H1 (cell line): Measurements from ENCODE around the gene PYGL. TPM values are rescaled to one million over a fixed set of nuclear protein-coding genes. Genes with fewer than 3 reads are reported as not detected.

Experiments
- CTCF ChIA-PET: fragments of 300-600 bp; sonication (Branson Sonifier 250); formaldehyde crosslinking; loops from one replicate; lab custom pipeline; 2021; ENCODE audit not compliant: partially characterized antibody; lab: Charles Lee
- POLR2A ChIA-PET: fragments of 300-600 bp; sonication (Branson Sonifier 250); formaldehyde crosslinking; loops from one replicate; lab custom pipeline; 2021; ENCODE audit warnings: inconsistent platforms; ENCODE audit not compliant: partially characterized antibody; lab: Charles Lee
- DNase-seq, 2 experiments: peaks; one replicate each; pipeline versions ENCODE4 v3.0.0 to v3.0.0-alpha.2; 2010 to 2022; ENCODE audit warnings: low spot score in 2 of 2, low read depth in 1 of 2, mixed read lengths in 1 of 2
- FAIRE-seq: peaks from 2 replicates; lab custom pipeline; 2011; peaks lifted over from hg19 to GRCh38; lab: Jason Lieb, UNC
- H2AFZ ChIP-seq: 2 replicates; pipeline ENCODE4 v1.8.1; 2012; ENCODE audit warnings: low read length, inconsistent platforms
- H2AK5ac ChIP-seq: 2 replicates; pipeline ENCODE4 v1.6.1; 2013; ENCODE audit warnings: low read depth, low read length
- H2BK120ac ChIP-seq: replicated peaks from 2 replicates; pipeline ENCODE3; 2013; ENCODE audit warnings: low read depth, low read length, inconsistent platforms
- H2BK12ac ChIP-seq: 2 replicates; pipeline ENCODE4 v1.6.1; 2013; ENCODE audit warnings: low read depth, low read length
- H2BK15ac ChIP-seq: 2 replicates; pipeline ENCODE4 v1.6.1; 2013; ENCODE audit warnings: low read length
- H2BK20ac ChIP-seq: 2 replicates; pipeline ENCODE4 v1.6.1; 2013; ENCODE audit warnings: low read length
- H2BK5ac ChIP-seq: 2 replicates; pipeline ENCODE4 v1.6.1; 2013; ENCODE audit warnings: low read depth, low read length
- H3K14ac ChIP-seq: 2 replicates; pipeline ENCODE4 v1.6.1; 2013; ENCODE audit warnings: inconsistent platforms; ENCODE audit not compliant: insufficient read length
- H3K18ac ChIP-seq: 2 replicates; pipeline ENCODE4 v1.6.1; 2013; ENCODE audit warnings: low read length; ENCODE audit errors: extremely low read depth
- H3K23ac ChIP-seq: 2 replicates; pipeline ENCODE4 v1.6.1; 2013; ENCODE audit warnings: inconsistent platforms; ENCODE audit not compliant: insufficient read length
- H3K23me2 ChIP-seq: 2 replicates; pipeline ENCODE4 v1.6.1; 2013; ENCODE audit warnings: low read depth, low read length
- H3K27ac ChIP-seq: 2 replicates; pipeline ENCODE4 v1.6.1; 2011; ENCODE audit warnings: low read depth, low read length, inconsistent platforms
- H3K27me3 ChIP-seq, 4 experiments: replicated peaks in 1 of 4; 1 replicate in 1 of 4; 2 replicates in 3 of 4; pipeline versions ENCODE4 v1.6.1 to v1.8.1; 2011 to 2013; ENCODE audit warnings: low read length in 3 of 4, mild to moderate bottlenecking in 3 of 4, inconsistent platforms in 2 of 4, mixed read lengths in 2 of 4, moderate library complexity in 1 of 4; ENCODE audit not compliant: control insufficient read depth in 3 of 4, insufficient read depth in 3 of 4; ENCODE audit errors: extremely low read depth in 1 of 4
- H3K36me3 ChIP-seq, 4 experiments: 2 replicates each; pipeline versions ENCODE4 v1.6.1 to v1.8.1; 2011 to 2013; ENCODE audit warnings: mild to moderate bottlenecking in 4 of 4, low read length in 3 of 4, moderate library complexity in 2 of 4, control low read depth in 1 of 4, inconsistent platforms in 1 of 4; ENCODE audit not compliant: insufficient read depth in 4 of 4, control insufficient read depth in 2 of 4
- H3K4ac ChIP-seq: replicated peaks from 2 replicates; pipeline ENCODE3; 2013; ENCODE audit warnings: low read length, low read depth, mixed read lengths, inconsistent platforms; ENCODE audit not compliant: insufficient read length
- H3K4me1 ChIP-seq, 4 experiments: replicated peaks in 1 of 4; 1 replicate in 1 of 4; 2 replicates in 3 of 4; pipeline versions ENCODE4 v1.6.1 to v1.8.1; 2011 to 2013; ENCODE audit warnings: low read length in 3 of 4, inconsistent platforms in 2 of 4, mixed read lengths in 1 of 4; ENCODE audit not compliant: insufficient read depth in 4 of 4, control insufficient read depth in 3 of 4
- H3K4me2 ChIP-seq, 2 experiments: 2 replicates each; pipeline versions ENCODE4 v1.6.1 to v1.8.1; 2011 to 2013; ENCODE audit warnings: low read depth in 2 of 2, low read length in 2 of 2, control low read depth in 1 of 2, inconsistent platforms in 1 of 2, mild to moderate bottlenecking in 1 of 2; ENCODE audit not compliant: insufficient read depth in 1 of 2
- H3K4me3 ChIP-seq, 4 experiments: fragments of 200-600, 300-600 bp in 1 of 4; sonication (generic), shearing (Covaris generic), sonication (Bioruptor Twin) in 1 of 4; 2 replicates each; pipeline versions ENCODE4 v1.5.1 to v1.8.1; 2011 to 2016; ENCODE audit warnings: low read length in 4 of 4, low read depth in 3 of 4, control low read depth in 2 of 4, inconsistent platforms in 2 of 4, mild to moderate bottlenecking in 2 of 4, mixed read lengths in 1 of 4, moderate library complexity in 1 of 4; ENCODE audit not compliant: insufficient read depth in 2 of 4; ENCODE audit errors: extremely low read depth in 1 of 4
- H3K56ac ChIP-seq: replicated peaks from 2 replicates; pipeline ENCODE3; 2013; ENCODE audit warnings: low read depth, mild to moderate bottlenecking, mixed read lengths, low read length, inconsistent platforms; ENCODE audit not compliant: insufficient read length
- H3K79me1 ChIP-seq: 2 replicates; pipeline ENCODE4 v1.6.1; 2013; ENCODE audit warnings: low read depth, low read length, control low read depth
- H3K79me2 ChIP-seq, 2 experiments: 2 replicates each; pipeline versions ENCODE4 v1.6.1 to v1.8.1; 2012 to 2013; ENCODE audit warnings: low read length in 2 of 2, mild to moderate bottlenecking in 2 of 2, inconsistent platforms in 1 of 2; ENCODE audit not compliant: insufficient read depth in 2 of 2, control insufficient read depth in 1 of 2
- H3K9ac ChIP-seq, 4 experiments: replicated peaks in 1 of 4; 1 replicate in 1 of 4; 2 replicates in 3 of 4; pipeline versions ENCODE4 v1.6.1 to v1.8.1; 2011 to 2013; ENCODE audit warnings: low read depth in 3 of 4, low read length in 3 of 4, control low read depth in 2 of 4, mild to moderate bottlenecking in 2 of 4, moderate library complexity in 2 of 4, inconsistent platforms in 1 of 4; ENCODE audit errors: extremely low read depth in 1 of 4
- H3K9me3 ChIP-seq, 2 experiments: 2 replicates each; pipeline versions ENCODE4 v1.6.1 to v1.8.1; 2012 to 2013; ENCODE audit warnings: mild to moderate bottlenecking in 2 of 2, moderate library complexity in 2 of 2, control low read depth in 1 of 2, inconsistent platforms in 1 of 2, low read depth in 1 of 2, low read length in 1 of 2, mixed read lengths in 1 of 2; ENCODE audit not compliant: insufficient read depth in 2 of 2
- H4K20me1 ChIP-seq, 2 experiments: replicated peaks in 1 of 2; 2 replicates each; pipeline versions ENCODE3 to v1.8.1; 2011 to 2013; ENCODE audit warnings: inconsistent platforms in 2 of 2, low read length in 2 of 2, mild to moderate bottlenecking in 1 of 2; ENCODE audit not compliant: insufficient read depth in 2 of 2, control insufficient read depth in 1 of 2
- H4K5ac ChIP-seq: 2 replicates; pipeline ENCODE4 v1.6.1; 2013; ENCODE audit warnings: low read length, low read depth, mixed read lengths, inconsistent platforms; ENCODE audit not compliant: insufficient read length
- H4K8ac ChIP-seq: 2 replicates; pipeline ENCODE4 v1.8.0; 2013; ENCODE audit warnings: mild to moderate bottlenecking, moderate library complexity, low read length, inconsistent platforms; ENCODE audit not compliant: insufficient read depth; ENCODE audit errors: extremely low read depth
- H4K91ac ChIP-seq: replicated peaks from 2 replicates; pipeline ENCODE3; 2013; ENCODE audit warnings: low read length, mixed read lengths, inconsistent platforms; ENCODE audit not compliant: insufficient read length
- CREB1 ChIP-seq: IDR thresholded peaks from 2 replicates; pipeline ENCODE4 v1.6.1; 2012; ENCODE audit warnings: inconsistent platforms
- EP300 ChIP-seq, 2 experiments: IDR thresholded peaks; 1 replicate in 1 of 2; 2 replicates in 1 of 2; pipeline ENCODE4 v1.6.1; 2011 to 2012; ENCODE audit warnings: low read depth in 2 of 2, low read length in 2 of 2, mild to moderate bottlenecking in 2 of 2, borderline replicate concordance in 1 of 2, inconsistent platforms in 1 of 2, moderate library complexity in 1 of 2
- NRF1 ChIP-seq: IDR thresholded peaks from 2 replicates; pipeline ENCODE4 v1.6.1; 2011; ENCODE audit warnings: mild to moderate bottlenecking, low read depth, low read length, improper control_type of control experiment
- PHF8 ChIP-seq: fragments of 200-600 bp; sonication (generic); conservative IDR thresholded peaks from 2 replicates; pipeline ENCODE4 v1.7.1; 2012; ENCODE audit warnings: low read depth, mild to moderate bottlenecking, inconsistent platforms, low read length, moderate library complexity
- POLR2AphosphoS5 ChIP-seq: IDR thresholded peaks from 2 replicates; pipeline ENCODE4 v1.6.1; 2011; ENCODE audit warnings: low read depth, low read length
- SRF ChIP-seq: IDR thresholded peaks from 2 replicates; pipeline ENCODE4 v1.6.1; 2011; ENCODE audit warnings: mild to moderate bottlenecking, low read depth, low read length, moderate library complexity
- WGBS, 2 experiments: shearing (Covaris generic) in 1 of 2; methylation state at CpG; one replicate each; pipeline versions ENCODE4 v1.1.6 to v1.1.7; 2013 to 2015; ENCODE audit warnings: low lambda C conversion rate in 2 of 2, mixed read lengths in 2 of 2, inconsistent platforms in 1 of 2, low coverage in 1 of 2, missing lambda C conversion rate in 1 of 2; ENCODE audit not compliant: insufficient replicate concordance in 2 of 2, insufficient coverage in 1 of 2, insufficient read length in 1 of 2; ENCODE audit errors: extremely low coverage in 1 of 2, missing lambda C conversion rate in 1 of 2; 5-methylcytosine and 5-hydroxymethylcytosine counted together
- polyA plus RNA-seq, 7 experiments: library from polyadenylated mRNA; depleted of rRNA in 3 of 7; stranded (reverse) in 5 of 7; unstranded in 2 of 7; fragments of >200 nt in 5 of 7; fragments of 200-250 nt in 2 of 7; gene quantifications; 1 replicate in 5 of 7; 2 replicates in 1 of 7; 4 replicates in 1 of 7; pipeline versions ENCODE4 v1.2.1 to v1.2.3, GENCODE V29; 2011 to 2013; ENCODE audit warnings: missing spikeins in 2 of 7, mixed read lengths in 2 of 7
- total RNA-seq: library from RNA; stranded (reverse); fragmentation: NEBNext Ultra II Directional; extraction: Animal tissue kit (Norgen Biotek cat#: 25700); gene quantifications from 2 replicates; pipeline ENCODE4 v1.2.1, GENCODE V29; 2021

Gene PYGL
- total and polyA plus RNA-seq, 2 of the 8 experiments (the other 6 are each of a cell fraction or from before 2014, with no cell fraction given) = 26.1 to 50.5 TPM

DNA sequence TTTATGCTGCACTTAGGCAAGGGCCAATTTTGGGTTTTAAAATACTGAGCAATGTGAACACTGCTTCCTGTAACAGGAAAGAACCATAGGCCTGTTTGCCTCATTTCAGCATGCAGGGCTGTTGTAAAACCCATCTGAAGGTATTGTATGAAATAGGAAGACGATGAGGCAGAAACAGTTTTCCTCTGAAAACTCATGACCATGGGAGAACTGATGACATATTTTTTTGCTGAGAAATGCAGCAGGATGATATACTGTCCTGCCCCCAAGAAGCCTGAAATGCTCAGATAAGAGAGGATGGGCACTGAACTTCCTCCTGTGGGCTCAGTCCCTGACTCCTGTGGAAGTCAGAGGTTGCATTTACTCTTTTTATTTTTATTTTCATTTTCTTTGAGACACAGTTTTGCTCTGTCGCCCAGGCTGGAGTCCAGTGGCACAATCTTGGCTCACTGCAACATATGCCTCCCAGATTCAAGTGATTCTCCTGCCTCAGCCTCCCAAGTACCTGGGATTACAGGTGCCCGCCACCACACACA lies 17.4 kb downstream of the PYGL start:
- Histone ChIP-seq H2BK5ac (no peak overlapping the region), H3K14ac (no peak overlapping the region), H2AFZ (no peak overlapping the region), H3K4me2 (no peak overlapping the region), H3K79me1 (no peaks in the 10 kb centered on the region), H3K79me2 (no peaks in the 10 kb centered on the region), H3K4ac (no peak overlapping the region), H2AK5ac (no peak overlapping the region), H4K8ac (no peak overlapping the region), H3K4me1 (peaks cover 0 to 5% (median 0%) of the 10 kb centered on the region in 4 experiments; a peak in 1 of 7 replicates), H3K18ac (no peak overlapping the region), H3K23me2 (no peaks in the 10 kb centered on the region), H3K9ac (no peak overlapping the region), H3K36me3 (peaks cover 0 to 18% (median 12%) of the 10 kb centered on the region in 4 experiments; a peak in 7 of 8 replicates), H2BK20ac (no peak overlapping the region), H2BK120ac (no peak overlapping the region), H4K20me1 (no peaks in the 10 kb centered on the region), H3K27me3 (no peaks in the 10 kb centered on the region), H4K91ac (no peak overlapping the region), H3K9me3 (no peaks in the 10 kb centered on the region), H3K4me3 (no peak overlapping the region), H3K23ac (no peak overlapping the region), H4K5ac (no peak overlapping the region), H3K56ac (no peak overlapping the region), H2BK15ac (no peak overlapping the region), H3K27ac (no peak overlapping the region), H2BK12ac (no peak overlapping the region)
- DNase-seq (no peak), FAIRE-seq (no peak)
- ChIA-PET POLR2A (no interaction called here), CTCF (interaction anchor here (0.6 to 1.6 kb wide), 2 partner anchors 13 to 207 kb away, joined by 3 to 5 read pairs; no protein-coding TSS in a partner anchor)
- WGBS, 2 experiments = 93% methylated on average over 3 of the region's 3 CpGs; no CpG with 5 or more reads in 1 of the 2 experiments
- no peak for TF ChIP-seq PHF8
- TF ChIP-seq CREB1 = no peak
- TF ChIP-seq SRF = no peak
- TF ChIP-seq POLR2AphosphoS5 = no peak
- TF ChIP-seq EP300 (IDR thresholded peaks at IDR 0.05; ENCODE audit: borderline replicate concordance in 1 of 2, low read depth in 2 of 2, low read length in 2 of 2) = no peak
- TF ChIP-seq NRF1 = no peak
